ENCODE data around the gene EXT2.

EXT2 gene

DNA sequence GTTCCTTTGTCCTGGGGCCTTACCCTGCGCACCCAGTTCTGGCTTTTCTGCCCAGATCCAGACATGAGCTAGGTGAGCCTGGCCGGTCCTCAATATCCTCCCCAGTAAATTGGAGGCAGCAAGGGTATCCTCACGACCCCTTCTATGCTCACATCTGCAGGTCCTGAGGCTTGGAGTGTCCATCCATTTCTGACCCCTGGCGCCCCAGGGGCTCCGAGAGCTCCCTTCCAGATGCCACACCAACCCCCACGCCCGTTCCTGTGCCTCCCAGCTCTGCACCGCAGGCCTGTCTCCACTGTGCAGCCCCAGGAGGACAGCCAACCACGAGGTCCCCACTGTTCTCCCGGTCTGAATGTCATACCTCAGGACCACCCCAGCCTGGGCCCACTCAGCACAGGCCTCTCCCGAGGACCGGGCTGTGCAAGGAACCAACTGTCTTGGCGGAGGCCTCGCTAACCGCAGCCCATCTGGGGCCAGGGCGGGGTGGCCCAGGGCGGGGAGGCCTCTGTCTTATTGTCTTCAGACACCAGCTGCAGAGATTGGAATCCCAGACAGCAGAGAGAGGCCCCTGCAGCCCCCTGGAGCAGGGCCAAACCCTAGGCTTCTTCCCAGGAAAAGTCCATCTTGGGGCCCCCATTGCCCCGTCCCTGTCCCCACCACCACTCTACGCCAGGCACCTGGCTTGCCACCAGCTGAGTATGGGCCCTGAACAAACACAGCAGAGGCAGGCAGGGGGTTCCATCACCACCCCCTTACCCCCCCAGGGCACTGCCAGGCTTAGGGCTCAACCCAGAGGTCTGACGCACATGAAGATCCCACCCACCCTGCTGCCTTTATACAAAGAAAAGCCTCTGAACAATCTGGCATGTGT is 175.2 kb downstream of the EXT2 start:
- no peak for DNase-seq

DNA sequence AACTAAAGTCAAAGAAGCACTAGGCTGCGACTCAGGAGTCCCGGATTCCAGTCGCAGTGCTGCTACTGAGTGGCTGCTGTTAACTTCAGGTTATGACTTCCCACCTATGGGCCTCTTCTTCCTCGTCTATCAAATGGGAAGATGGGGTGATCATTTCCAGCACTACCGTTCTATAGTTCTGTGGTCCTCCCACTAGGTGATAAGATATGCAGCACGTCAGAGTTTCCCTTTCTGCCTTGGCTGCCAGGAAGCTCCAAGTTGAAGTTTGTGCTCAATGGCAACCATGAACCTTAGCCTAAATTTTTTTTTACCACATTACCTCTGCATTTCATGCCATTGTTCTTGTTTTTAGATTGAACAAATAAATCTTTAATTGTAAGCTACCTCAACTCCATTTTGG is 175.8 kb downstream of the EXT2 start:
- no peak for DNase-seq

DNA sequence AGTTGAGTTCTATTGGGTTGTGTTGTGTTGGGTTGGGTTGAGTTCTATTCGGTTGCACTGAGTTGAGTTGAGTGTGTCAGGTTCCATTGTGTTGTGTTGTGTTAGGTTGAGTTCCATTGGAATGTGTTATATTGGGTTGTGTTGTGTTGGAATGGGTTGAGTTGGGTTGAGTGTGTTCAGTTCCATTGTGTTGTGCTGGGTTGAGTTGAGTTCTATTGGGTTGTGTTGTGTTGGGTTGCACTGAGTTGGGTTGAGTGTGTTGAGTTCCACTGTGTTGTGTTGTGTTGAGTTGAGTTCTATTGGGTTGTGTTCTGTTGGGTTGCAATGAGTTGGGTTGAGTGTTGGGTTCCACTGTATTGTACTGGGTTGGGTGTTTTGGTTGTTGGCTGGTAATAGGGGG is 178.9 kb downstream of the EXT2 start:
- DNase-seq = no peak

DNA sequence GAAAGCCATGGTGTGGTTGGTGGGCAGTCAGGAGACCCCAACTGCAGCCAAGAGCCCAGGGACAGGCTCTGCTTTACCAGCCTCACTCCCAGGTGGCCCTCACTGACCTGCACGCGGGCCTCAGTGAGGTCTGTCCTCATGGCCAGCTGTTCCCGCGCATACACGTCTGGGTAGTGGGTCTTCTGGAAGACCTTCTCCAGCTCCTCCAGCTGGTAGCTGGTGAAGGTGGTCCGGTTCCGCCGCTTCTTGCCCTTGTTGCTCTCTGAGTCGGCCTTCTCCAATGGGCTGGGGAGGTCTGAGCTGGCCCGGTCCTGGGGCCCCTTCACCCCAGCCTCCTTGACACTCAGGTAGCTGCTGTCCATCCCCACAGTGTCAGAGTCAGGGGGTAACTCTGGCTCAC is 179.8 kb downstream of the EXT2 start:
- DNase-seq = no peak

DNA sequence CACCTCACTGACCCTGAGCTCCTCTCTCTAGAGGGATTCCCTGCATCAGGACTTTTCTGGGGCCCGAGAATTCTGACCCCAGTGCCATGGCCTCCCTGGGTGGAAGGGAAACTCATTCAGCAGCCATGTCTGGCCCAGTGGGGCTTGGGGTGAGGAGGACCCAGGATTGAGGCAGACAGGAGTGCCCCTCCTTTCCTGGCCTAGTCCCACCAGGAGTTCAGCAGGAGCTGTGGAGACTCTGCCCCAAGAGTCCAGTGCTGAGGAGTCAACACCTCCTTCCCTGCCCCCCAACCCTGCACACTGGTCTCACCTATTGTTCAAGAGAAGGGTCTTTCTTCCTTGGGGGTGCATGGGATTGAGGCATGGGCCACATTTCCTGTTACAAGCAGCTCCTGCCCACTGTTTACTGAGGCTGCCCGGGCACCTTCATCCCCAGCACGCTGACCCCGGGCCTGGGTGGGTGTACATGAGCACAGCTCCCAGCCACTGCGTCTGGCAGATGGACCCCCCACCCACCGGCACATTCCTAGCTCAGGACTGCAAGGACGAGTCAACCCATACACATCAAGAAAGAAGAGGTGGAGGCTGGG is 180.6 kb downstream of the EXT2 start:
- no peak for DNase-seq

DNA sequence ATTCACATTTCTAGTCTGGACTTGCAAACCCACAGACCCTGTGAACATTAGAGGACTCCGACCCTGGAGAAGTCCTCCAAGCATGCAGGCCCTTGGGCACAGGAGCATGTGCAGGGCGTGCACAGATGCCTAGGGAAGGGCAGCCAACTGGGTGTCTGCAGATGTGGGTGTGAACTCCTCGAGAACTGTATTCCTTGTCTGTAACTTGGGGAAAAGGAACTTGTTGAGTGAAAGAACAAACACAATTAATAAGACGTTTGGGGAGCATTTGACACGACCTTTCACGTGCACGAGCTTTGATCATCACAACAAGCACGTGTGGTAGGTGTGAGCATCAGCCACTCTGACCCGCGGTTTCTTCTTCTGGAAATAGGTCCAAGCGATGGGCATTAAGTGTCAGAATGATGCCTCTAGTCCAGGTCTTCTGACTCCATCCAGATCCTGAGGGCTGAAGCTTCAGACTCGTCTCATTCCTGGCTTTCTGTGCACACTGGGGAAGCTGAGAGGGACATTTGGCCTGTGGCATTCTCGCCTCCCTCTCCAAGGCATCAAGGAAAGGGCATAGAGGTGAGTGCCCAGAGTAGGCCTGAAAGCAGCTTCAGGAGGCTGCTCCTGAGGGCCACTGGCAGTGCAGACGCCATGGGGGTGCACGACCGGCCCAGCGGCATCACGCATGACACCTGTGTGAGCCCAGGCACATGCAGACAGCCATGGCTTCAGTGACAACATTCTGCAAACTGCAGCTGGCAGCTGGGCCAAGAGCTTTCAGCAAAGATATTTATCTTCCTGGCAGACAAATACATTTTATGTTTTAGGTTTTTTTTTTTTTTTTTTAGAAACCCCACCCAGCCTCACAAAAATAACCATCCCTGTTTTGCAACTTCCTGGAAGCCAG is 182.0 kb downstream of the EXT2 start:
- no peak for DNase-seq

DNA sequence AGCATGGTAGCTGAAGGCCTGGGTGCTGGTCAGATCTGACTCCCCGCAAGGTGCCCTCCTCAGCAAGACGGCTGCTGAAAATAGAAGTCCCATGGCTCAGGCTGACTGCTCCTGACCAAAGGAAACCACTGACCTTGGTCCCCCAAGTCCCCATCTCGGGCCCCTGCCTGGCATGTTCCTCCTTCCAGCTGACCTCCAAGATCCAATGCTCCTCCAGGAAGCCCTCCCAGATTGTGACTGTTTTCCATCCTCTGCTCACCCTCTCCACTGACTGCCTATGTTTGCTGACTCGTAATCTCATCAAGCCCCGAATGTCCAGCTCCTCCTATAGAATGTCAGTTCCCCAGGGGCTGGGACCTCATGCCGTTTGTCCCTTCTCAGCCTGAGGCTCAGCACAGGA is 184.0 kb downstream of the EXT2 start:
- no peak for DNase-seq

DNA sequence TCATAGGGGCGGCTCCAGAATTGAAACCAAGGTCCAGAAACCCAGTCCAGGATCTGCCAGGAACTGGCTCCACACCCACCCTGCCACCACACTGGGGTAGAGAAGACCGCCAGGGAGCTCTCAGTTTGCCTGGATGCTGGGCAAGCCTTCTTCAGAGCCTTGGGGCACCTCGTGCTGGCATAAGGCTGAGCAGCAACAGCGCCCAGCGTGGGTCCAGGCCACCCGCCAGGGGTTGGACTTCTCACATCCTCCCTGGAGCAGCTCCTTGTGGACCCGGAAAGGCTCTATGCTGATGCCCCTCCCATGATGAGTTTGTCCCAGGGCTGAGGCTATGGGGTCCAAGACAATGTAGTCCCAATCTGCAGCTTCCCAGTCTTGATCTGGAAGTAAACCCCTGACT is 184.8 kb downstream of the EXT2 start:
- no peak for DNase-seq

DNA sequence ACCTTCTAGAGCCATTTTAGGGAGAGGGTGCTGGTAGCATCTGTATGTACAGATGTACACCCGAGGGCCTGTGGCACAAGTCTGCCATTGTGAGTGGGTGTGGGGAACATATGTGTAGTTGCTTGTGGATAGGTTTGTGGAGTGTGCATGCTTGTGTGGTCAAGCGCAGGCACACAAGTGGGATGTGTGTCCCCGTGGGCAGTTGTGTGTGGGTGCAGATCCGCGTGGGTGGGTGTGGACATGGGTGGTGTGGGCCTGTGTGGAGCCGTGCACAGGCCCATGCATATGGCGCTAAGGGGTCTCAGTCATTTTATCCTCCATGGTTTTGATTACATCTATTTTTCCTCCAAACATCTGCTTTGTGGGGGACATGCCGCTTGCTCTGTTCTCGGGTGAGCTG is 185.7 kb downstream of the EXT2 start:
- no peak for DNase-seq

DNA sequence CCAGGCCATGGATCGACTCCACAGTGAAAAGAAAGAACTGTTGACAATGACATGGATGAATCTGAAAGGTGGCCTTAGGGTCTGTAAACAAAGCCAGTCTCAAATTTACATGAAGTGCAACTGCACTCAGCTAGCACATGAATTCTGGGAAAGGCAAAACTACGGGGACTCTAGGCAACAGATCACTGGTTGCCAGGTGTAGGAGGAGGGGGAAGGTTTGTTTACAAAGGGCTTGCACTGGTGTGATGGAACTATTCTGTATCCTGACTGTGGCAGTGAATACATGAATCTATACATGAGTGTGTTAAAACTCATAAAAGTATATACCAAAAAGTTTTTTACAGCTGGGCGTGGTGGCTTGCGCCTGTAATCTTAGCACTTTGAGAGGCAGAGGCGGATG is 187.1 kb downstream of the EXT2 start:
- DNase-seq = no peak

DNA sequence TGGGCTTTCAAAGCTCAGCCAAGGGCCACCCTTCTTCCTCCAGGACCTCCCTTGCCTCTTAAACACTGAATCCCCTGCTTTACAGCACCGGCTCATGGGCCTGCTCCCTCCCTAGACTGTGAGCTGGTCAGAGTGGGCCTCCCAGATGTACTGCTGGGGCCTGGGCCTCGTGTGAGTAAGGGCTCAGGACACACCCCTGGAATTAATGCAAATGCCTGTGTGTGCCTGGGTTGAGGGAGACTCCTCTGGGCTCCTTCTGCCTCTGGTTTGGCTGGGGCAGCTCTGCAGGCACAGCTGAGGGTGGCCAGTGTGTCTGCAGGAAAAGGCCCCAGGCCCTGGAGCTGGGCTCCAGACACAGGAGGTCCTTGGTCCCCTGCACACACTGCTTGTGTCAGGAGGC is 190.3 kb downstream of the EXT2 start:
- DNase-seq = no peak

DNA sequence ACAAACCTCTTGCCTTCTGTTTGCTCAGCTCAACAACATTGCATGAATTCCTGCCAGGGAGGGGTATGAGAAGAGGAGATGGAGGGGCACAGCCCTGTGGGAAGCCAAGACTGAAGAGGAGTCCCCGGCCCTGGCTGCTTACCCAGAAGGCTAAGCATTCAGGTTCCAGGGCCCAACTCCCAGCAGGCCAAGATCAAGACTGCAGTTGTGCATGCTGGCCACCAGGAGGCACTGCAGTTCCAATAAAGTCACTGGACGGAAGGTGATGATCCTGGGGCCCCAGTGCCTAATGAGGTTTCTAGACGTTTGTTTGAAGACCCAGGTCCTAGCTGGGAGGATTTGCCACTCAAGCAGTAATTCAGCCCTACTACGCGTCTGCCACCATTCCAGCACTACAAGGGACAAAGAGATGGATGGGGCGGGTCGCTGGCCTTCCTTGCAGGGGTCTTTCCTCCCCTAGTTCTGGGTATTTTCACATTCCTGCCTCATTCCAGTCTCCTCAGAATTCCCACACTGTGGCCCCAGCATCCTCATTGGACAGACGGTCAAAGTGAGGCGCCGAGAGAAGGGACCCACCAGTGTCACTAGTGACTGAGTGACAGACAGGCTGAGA is 190.9 kb downstream of the EXT2 start:
- DNase-seq = peak in 3 of 4 experiments; percentile 20 to 39 (median 26)

DNA sequence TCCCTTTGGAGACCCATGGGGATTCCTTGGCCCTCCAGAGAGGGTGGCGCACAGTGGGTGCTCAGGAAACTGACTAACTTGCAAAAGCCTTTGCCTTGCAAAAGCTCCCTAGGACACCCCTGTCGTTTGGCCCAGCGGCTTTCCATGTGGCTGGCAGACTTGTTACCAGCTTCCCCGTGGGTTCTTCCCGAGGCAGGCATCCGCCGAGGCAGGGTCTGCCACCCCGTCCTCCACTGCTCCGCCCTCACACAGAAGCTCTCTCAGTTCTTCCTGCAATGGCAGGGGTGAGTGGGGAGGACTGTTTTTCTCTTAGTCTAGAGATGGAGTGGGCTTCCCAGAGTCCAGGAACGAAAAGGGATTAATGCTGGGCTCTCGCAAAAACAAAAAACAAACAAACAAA is 191.4 kb downstream of the EXT2 start:
- DNase-seq = no peak

DNA sequence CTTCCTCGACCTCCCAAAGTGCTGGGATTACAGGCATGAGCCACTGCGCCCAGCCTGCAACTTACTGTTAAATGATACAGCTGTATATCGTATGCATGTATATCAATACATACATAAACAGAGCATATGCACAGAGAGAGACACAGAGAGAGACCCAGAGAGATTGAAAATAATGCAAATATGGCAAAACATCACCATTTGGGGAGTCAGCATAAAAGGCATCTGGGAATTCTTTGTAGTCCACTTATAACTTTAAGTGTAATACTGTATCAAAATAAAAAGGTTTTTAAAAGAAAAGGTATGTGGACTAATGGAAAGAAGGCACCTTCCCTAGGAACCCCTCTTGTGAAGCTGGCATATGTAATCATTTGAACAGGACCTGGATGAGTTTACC is 192.7 kb downstream of the EXT2 start:
- no peak for DNase-seq

DNA sequence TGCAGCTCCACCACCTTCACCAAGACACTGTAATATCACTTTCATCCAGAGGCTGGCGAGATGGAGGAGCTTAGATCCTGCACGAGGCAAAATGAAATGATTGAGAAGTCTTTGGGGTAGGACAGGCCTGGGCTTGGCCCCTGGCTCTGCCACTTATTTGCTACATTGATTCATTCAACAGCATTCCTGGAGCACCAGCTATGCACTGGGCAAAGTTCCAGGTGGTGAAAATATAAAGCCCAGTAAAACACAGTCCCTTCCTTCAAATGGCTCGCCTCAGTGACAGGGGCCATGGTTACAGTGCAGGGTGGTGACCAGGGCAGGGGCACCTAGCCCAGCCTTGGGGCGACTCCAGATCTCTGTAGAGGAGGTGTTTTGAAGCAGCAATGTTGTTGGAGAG is 194.7 kb downstream of the EXT2 start:
- DNase-seq = no peak

Data from activated CD4-positive, CD25-positive, alpha-beta regulatory T cell (primary cell).